AG09319 (cell line): ENCODE data around the gene ACBD6.

Source experiments
- DNase-seq: peaks from one replicate; pipeline ENCODE4 v3.0.0-alpha.2; 2010; ENCODE audit warnings: low read depth; ENCODE audit errors: extremely low read depth
- TF ChIP-seq, protein P1 (sequence below): IDR thresholded peaks from 2 replicates; pipeline ENCODE4 v1.5.1; 2011; ENCODE audit warnings: low read depth, mild to moderate bottlenecking, inconsistent platforms, low read length, moderate library complexity

The ACBD6 gene

DNA sequence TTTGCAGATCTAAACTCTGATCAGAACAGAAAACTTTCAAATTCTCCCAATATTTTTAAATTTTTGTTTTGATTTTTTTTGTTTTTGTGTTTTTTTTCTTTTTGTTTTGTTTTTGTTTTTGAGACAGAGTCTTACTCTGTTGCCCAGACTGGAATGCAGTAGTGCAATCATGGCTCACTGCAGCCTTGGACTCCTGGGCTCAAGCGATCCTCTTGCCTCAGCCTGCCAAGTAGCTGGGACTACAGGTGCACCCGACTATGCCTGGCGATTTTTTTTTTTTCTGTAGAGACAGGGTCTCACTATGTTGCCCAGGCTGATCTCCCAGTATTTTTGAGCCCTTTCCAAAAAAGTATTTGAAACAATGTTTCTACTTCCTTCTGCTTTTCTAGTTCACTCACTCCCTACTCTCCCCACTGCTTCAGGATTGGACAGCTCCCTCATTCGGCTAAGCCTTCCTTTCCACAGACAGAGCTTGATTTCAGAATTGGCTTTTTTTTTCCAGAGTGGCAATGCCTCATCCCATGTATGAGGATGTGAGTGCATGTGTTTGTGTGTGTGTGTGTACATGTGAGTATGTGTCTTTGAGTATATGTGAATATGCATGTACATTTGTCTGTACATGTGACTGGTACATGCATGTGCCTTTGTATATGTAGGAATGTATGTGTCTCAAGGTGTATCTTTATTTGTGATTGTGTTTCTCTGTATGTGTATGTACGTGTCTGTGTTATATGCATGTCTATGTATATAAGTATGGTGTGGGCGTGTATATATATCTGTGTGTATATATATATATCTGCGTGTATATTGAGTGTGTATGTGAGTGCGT lies 260.4 kb downstream of the ACBD6 start:
- TF ChIP-seq, protein P1, sequence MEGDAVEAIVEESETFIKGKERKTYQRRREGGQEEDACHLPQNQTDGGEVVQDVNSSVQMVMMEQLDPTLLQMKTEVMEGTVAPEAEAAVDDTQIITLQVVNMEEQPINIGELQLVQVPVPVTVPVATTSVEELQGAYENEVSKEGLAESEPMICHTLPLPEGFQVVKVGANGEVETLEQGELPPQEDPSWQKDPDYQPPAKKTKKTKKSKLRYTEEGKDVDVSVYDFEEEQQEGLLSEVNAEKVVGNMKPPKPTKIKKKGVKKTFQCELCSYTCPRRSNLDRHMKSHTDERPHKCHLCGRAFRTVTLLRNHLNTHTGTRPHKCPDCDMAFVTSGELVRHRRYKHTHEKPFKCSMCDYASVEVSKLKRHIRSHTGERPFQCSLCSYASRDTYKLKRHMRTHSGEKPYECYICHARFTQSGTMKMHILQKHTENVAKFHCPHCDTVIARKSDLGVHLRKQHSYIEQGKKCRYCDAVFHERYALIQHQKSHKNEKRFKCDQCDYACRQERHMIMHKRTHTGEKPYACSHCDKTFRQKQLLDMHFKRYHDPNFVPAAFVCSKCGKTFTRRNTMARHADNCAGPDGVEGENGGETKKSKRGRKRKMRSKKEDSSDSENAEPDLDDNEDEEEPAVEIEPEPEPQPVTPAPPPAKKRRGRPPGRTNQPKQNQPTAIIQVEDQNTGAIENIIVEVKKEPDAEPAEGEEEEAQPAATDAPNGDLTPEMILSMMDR: no peak
- no peak for DNase-seq

DNA sequence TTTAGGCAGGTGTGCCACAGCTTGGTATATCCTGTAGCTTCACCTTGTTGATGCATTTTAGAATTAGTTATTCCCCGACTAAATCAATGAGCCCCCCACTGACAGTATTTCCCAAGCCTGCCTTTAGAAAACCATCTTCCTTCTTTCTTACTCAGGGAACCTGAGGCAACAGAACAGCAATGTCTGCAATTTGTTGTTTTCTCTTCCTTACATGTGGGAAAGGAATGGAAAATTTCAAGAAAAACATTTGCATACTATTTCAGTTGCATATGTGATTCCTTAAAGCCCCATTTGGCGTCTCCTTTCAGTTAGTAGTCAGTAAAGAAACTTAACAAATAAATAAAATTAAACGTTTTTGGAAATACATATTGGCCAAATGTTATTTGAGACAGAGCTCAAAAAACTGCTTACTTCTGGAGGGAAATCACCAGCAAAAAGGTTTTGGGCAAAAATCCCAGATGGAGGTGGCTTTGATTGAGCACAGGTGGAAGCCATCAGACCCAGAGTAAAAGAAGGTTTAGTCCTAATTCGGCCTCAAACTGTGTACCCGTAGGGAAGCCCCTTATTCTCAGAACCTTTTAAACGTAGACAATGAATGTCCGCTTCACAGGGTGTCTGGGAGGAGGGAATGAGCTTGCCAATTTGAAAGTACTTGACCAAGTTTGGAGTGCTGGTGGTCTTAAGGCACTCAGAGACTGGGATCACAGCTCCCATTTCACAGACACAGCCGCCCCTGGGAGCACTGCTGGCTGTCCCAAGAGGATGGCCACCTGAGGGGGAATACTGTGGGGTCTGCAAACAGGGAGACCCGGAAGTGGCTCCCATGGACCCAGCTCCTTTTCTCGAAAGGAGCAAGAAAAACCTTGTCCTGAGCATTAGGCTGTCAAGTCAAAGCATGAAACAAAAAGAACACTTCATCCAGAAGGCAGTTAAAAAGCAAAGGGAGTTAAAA lies 263.0 kb downstream of the ACBD6 start:
- DNase-seq: no peak
- TF ChIP-seq, protein P1: no peak

DNA sequence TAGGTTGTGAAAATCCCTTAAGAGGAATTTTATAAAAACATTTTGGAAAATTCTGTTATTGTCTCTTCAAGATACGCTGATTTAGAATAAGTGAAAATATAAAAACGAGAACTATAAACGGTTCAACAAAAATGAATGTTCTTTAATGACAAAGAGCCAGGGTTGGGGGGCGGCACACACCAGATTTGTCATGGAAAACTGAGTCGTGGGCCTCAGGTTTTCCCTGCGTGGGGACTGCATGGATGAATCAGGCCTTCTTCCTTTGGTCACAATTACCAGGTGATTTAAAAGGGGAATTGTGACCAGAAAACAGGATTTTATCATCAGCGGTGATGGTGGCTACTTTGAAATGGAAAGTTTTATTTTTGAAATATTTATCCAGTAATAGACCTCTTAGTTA lies 263.7 kb downstream of the ACBD6 start:
- TF ChIP-seq, protein P1: no peak
- DNase-seq: no peak
